HG03469 (cell line): ENCODE results near the gene BARHL2.

Experiments used
- ATAC-seq: cut with Tn5 transposase; IDR thresholded peaks from one replicate; pipeline ENCODE4 v1.9.1; 2021; ENCODE audit warnings: mild to moderate bottlenecking, moderate library complexity, moderate number of reproducible peaks; ENCODE audit not compliant: unreplicated experiment

The BARHL2 gene

GRCh38 chr1:90711696-90712095, 5.4 kb downstream of the BARHL2 start:
- no peak for ATAC-seq

DNA sequence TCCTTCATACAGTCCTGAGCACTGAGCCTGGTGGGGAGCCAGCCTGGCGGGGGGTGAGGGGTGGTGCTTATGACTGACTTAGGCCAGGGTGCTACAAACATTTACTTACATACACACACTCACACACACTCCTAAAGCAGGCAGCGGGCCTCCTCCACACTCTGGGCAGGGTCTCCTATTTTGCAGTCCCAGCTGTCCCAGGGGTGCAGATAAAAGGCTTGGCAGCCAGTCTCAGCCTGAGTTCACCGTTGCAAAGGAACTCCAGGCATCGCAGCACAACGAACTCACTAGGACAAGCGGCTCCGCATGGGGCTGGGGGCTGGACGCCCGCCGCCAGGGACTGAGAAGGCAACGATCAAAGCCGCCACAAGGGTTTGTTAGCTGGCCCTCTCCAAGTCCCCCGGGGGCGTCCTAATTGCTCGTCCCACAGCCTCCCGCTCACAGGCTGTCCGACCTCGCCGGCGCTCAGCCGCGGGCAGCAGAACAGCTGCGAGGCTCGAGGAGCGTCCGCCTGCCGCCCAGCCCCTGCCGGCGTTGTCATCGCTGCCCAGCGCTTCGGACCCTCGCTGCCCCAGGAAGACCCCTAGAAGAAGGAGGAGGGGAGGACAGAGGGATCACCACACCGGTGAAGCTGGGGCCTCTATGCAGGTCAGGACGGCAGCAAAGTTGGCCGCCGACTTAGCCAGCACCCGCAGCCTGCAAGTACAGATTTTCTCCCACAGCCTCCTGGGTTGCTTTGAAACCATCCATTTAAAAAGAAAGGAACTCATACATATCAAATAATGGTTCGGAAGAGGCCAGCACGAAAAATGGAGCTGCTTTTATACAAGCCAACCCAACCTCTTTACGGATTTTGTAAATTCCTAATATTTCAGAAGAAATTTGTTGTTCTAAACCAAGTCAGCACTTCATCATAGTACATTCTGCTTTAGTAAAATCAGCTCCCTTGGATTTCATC, 6.2 kb downstream of the BARHL2 start:
- ATAC-seq: no peak

GRCh38 chr1:90709535-90709934, 7.6 kb downstream of the BARHL2 start:
- ATAC-seq: no peak

DNA sequence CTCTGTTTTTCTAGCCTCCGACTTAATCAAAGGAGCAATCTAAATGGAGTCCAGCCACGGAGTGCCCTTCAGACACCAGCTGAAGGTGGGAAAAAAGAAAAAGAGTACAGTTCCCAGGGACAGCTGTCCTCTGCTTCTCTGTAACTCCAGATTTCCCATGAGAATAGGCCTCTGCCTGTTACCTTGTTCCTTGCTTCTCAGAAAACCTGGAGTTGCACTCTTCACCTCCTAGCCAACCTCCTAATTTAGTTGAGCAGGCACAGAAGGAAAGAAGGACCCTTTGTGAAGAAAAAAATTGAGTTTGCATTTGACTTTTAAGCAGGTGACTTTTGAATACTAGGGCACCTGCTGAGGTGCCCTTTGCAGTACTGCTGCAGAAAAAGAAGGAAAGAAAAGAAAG, 8.3 kb downstream of the BARHL2 start:
- ATAC-seq: no peak

DNA sequence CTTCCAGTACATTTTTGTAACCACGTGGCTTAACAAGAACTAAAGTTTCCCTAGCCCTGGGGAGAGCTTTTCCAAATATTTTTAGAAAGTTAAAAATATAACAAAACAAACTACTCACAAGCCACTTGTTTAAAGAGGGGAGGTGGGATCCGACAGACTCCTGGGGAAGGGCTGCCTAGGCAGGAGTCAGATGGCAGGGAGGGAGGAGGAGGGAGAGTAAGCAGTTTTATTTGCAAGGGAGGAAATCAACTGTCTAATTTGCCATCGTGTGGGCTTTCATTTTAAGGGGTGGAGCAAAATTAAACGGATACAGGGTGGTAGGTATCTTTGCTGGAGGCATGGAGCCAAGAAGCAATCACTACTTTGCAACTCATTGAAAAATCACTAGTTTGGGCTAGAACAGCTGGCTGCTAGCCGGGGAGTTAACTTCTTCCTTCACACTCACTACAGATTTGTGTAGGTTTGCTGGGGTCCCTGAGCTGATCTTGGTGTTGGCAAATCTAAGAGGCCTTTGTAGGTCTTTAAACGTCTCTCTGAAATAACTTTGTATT, 8.8 kb downstream of the BARHL2 start:
- no peak for ATAC-seq

DNA sequence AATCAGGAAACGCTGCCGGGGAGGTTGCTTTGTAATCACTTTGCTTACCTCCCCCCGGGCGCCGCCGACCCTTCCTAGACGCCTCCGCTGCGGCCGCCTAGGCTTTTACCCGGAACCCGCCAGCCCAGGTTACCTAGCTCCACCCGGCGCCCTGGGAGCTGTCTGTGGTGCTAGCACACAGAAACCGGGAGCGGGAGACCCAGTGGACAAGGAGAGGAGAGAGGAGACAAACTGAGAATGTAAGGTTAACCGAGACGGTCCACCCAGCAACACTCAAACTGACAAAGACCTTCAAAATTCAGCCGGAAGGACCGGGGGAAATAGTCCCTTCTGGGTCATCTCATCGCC, 9.8 kb downstream of the BARHL2 start:
- no peak for ATAC-seq

- no peak for ATAC-seq
Measured at GRCh38 chr1:90706437-90707362, 10.4 kb downstream of the BARHL2 start.

GRCh38 chr1:90705956-90706355, 11.1 kb downstream of the BARHL2 start:
- no peak for ATAC-seq

- ATAC-seq: no peak
Measured at GRCh38 chr1:90704817-90705216, 12.3 kb downstream of the BARHL2 start.

- no peak for ATAC-seq
Measured at GRCh38 chr1:90694846-90695245, 22.3 kb downstream of the BARHL2 start.

GRCh38 chr1:90687747-90688146, 29.4 kb downstream of the BARHL2 start:
- no peak for ATAC-seq

- no peak for ATAC-seq
Measured at GRCh38 chr1:90675161-90675847, 41.8 kb downstream of the BARHL2 start.

DNA sequence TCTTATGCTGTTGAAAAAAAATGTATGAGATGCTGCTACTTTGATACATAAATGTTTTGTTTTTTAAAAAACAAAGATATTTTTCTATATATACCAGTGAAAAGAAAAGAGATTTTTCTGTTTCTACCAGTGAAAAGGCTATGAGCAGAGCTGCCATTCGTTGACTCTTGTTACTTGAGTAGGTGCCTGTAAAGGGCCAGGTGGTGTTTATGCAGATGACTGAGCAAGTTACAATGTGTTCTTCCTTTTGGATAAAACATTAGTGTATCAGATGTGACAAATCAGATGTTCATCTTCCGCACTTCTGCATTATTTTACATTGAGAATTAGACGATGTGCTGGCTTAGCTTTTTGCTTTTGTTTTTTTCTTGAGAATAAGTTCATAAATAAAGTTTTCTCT, 45.4 kb downstream of the BARHL2 start:
- ATAC-seq: no peak

DNA sequence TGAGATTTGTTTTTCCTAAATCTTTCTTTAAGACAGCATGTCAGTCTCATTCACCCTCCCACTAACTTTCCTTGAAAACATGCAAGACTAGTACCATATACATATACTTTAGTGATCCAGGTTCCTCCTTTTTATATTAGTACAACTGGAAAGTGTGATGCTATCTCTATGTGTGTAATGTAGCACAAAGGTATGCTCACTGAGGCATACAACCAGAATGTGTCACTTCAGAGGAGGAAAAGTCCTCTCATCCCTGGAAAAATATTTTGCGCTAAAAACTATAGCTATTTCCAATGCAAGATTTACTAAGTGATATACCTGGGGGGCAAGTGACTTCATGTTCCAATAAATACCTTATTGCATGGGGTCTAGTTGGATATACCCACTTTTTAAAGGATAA, 45.9 kb downstream of the BARHL2 start:
- ATAC-seq: no peak
